Nephron (organoid): Measurements from ENCODE around the gene LPCAT1.
A peak's percentile ranks its signal among the peaks of the same experiment; 100 is the strongest.
"Not testable (repeated sequence)": the region's sequence is repeated elsewhere in the genome, so short reads cannot be mapped to it uniquely, and the experiment has no call there.

Experiments used
- H3K27ac Mint-ChIP-seq, 3 experiments: 2 replicates each; pipeline ENCODE4 v1.8.0; 2020; ENCODE audit warnings: mixed read lengths in 3 of 3, mild to moderate bottlenecking in 2 of 3, moderate library complexity in 1 of 3
- H3K27me3 Mint-ChIP-seq: 2 replicates; pipeline ENCODE4 v1.8.0; 2021; ENCODE audit warnings: low read depth, mild to moderate bottlenecking, moderate library complexity, mixed read lengths
- H3K36me3 Mint-ChIP-seq: 2 replicates; pipeline ENCODE4 v1.8.0; 2020; ENCODE audit warnings: low read depth, mixed read lengths
- H3K4me1 Mint-ChIP-seq: 2 replicates; pipeline ENCODE4 v1.8.0; 2020; ENCODE audit warnings: mixed read lengths
- H3K4me3 Mint-ChIP-seq, 3 experiments: 2 replicates each; pipeline ENCODE4 v1.8.0; 2020; ENCODE audit warnings: mild to moderate bottlenecking in 3 of 3, mixed read lengths in 3 of 3, moderate library complexity in 2 of 3
- H3K9me3 Mint-ChIP-seq: 2 replicates; pipeline ENCODE4 v1.8.0; 2020; ENCODE audit warnings: mixed read lengths
- TF ChIP-seq, protein P1 (sequence below), 3 experiments: fragments of 200-600 bp; sonication (generic); IDR thresholded peaks; one replicate each; pipeline ENCODE4 v1.5.0; 2021; ENCODE audit warnings: antibody characterized with exemption in 3 of 3; ENCODE audit not compliant: unreplicated experiment in 3 of 3

LPCAT1 gene

DNA sequence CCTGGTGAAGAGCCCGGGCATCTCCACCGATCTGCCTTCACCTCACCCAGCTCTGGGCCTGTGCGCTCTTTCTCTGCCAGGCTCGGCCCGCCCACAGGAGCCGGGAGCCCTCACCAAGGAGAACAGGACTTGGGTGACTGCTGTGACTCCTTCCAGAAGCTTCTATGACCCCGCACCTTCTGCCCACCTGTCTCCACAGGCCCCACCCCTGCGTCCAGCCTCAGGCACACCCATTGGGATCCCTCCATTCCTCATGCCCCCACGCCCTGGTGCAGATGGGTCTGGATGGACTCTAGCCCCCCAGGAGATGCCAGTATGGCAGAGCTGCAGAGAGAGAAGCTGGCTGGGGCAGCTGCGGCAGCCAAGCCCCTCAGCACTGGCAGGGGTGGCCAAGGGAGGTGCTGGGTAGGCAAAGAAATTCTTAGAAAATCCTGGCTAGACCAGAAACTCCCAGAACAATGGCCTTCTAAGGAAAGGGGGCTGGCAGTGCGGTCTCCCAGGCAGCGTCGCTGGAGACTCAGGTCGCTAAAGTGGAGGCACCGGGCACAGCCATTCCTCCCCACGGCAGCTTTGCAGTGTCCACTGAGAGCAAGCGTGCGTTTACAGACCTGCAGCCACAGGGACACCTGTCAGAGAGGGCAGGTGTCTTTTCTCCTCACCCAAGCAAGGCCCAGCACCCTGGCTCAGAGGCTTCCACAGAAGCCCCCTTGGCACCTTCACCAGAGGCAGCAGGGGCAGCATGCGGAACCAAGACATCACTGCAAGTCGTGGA, 17.3 kb downstream of the LPCAT1 start:
- Mint-ChIP-seq H3K9me3 (no peaks in the 10 kb centered on the region), H3K27me3 (no peaks in the 10 kb centered on the region), H3K4me1 (peaks cover 26% of the 10 kb centered on the region), H3K36me3 (peaks cover 10% of the 10 kb centered on the region), H3K27ac (no peak overlapping the region), H3K4me3 (no peak overlapping the region)
- TF ChIP-seq, protein P1, sequence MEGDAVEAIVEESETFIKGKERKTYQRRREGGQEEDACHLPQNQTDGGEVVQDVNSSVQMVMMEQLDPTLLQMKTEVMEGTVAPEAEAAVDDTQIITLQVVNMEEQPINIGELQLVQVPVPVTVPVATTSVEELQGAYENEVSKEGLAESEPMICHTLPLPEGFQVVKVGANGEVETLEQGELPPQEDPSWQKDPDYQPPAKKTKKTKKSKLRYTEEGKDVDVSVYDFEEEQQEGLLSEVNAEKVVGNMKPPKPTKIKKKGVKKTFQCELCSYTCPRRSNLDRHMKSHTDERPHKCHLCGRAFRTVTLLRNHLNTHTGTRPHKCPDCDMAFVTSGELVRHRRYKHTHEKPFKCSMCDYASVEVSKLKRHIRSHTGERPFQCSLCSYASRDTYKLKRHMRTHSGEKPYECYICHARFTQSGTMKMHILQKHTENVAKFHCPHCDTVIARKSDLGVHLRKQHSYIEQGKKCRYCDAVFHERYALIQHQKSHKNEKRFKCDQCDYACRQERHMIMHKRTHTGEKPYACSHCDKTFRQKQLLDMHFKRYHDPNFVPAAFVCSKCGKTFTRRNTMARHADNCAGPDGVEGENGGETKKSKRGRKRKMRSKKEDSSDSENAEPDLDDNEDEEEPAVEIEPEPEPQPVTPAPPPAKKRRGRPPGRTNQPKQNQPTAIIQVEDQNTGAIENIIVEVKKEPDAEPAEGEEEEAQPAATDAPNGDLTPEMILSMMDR (IDR thresholded peaks at IDR 0.05; ENCODE audit: unreplicated experiment in 3 of 3) = no peak

- TF ChIP-seq, protein P1 (IDR thresholded peaks at IDR 0.05; ENCODE audit: unreplicated experiment in 3 of 3) = no peak
- Mint-ChIP-seq H3K36me3 (peaks cover 8% of the 10 kb centered on the region), H3K4me3 (no peak overlapping the region), H3K27me3 (no peaks in the 10 kb centered on the region), H3K9me3 (no peaks in the 10 kb centered on the region), H3K4me1 (peaks cover 26% of the 10 kb centered on the region), H3K27ac (peak overlapping the region in 1 of 3 experiments; percentile 40)
These were observed 18.1 kb downstream of the LPCAT1 start for GRCh38 chr5:1505506-1506241.

GRCh38 chr5:1505089-1505488, 18.7 kb downstream of the LPCAT1 start:
- peaks cover 29% of the 10 kb centered on the region for H3K4me1 Mint-ChIP-seq
- H3K36me3 Mint-ChIP-seq = peaks cover 10% of the 10 kb centered on the region
- not testable (repeated sequence) for H3K4me3 Mint-ChIP-seq, H3K9me3 Mint-ChIP-seq, H3K27ac Mint-ChIP-seq, H3K27me3 Mint-ChIP-seq

GRCh38 chr5:1504617-1505016, 19.1 kb downstream of the LPCAT1 start:
- no peak overlapping the region for H3K27ac Mint-ChIP-seq
- H3K27me3 Mint-ChIP-seq = no peaks in the 10 kb centered on the region
- TF ChIP-seq, protein P1 (IDR thresholded peaks at IDR 0.05; ENCODE audit: unreplicated experiment in 3 of 3) = no peak
- peaks cover 29% of the 10 kb centered on the region for H3K4me1 Mint-ChIP-seq
- no peaks in the 10 kb centered on the region for H3K9me3 Mint-ChIP-seq
- H3K4me3 Mint-ChIP-seq = no peak overlapping the region
- H3K36me3 Mint-ChIP-seq = peaks cover 14% of the 10 kb centered on the region

DNA sequence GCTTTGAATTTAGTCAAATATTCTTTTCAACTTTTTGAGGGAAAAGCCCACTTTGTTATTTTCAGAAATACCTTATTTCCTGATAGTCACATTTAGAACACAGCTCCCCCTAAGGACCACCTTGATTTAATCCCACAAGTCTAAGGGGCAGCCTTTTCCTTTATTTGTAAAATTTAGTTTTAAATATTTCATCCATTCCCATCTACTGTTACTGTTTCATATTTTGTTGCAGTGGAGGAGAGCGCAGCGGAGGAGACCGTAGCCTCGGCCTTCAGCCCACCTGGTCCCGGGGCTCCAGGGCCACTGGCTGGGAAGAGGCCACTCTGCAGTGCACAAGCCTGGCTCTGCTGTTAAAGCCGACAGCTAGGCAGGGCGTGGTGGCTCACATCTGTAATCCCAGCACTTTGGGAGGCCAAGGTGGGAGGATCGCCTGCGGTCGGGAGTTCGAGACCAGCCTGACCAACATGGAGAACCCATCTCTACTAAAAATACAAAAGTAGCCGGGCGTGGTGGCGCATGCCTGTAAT, 19.6 kb downstream of the LPCAT1 start:
- Mint-ChIP-seq H3K9me3 (no peaks in the 10 kb centered on the region), H3K4me3 (no peak overlapping the region), H3K27me3 (no peaks in the 10 kb centered on the region), H3K4me1 (peaks cover 26% of the 10 kb centered on the region), H3K36me3 (peaks cover 12% of the 10 kb centered on the region), H3K27ac (peak overlapping the region in 1 of 3 experiments; percentile 35)
- TF ChIP-seq, protein P1 (IDR thresholded peaks at IDR 0.05; ENCODE audit: unreplicated experiment in 3 of 3) = no peak

DNA sequence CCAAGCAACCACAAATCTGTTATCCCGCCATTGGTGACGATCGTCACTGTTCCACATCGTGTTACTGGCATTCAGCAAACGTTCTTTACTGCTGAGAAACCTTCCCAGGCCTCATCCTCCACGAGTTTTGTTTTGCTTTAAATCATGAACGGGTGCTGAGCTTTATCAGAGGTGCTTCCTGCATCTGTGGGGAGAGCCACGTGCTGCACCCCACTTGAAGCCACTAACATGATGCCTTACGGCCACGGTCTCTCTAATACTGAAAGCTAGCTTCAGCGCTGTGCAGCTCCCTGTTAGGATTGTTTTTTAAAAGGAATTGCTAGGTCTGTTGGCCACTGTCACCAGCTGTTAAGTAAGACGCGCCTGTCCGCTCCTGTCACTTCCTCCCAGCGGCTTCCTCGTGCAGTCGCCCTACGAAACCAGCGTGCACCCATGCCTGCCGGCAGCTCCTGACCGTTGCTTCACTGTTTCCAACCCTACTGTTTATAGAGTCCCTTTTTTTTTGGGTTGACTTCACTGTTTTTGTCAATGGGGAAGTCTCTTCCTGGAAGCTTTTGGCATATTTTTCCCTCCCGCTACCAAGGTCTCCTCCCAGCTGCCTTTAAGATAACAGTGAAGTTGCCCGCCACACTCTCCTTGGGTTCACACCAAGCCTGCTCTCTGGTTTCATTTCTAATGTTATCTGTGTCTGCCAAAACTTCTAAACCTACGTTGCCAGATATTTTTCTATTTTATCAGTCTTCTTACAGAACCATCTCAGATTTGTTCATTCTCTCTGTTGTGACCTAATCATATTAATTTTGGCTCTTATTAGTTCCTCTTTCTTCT, 20.3 kb downstream of the LPCAT1 start:
- H3K4me1 Mint-ChIP-seq = peaks cover 32% of the 10 kb centered on the region
- TF ChIP-seq, protein P1 (IDR thresholded peaks at IDR 0.05; ENCODE audit: unreplicated experiment in 3 of 3) = no peak
- H3K27ac Mint-ChIP-seq = peak overlapping the region in 2 of 3 experiments; percentile 29 to 35
- no peaks in the 10 kb centered on the region for H3K9me3 Mint-ChIP-seq
- peaks cover 15% of the 10 kb centered on the region for H3K36me3 Mint-ChIP-seq
- H3K4me3 Mint-ChIP-seq = no peak overlapping the region
- no peaks in the 10 kb centered on the region for H3K27me3 Mint-ChIP-seq
